Measurements from ENCODE around the gene SYT10.
A peak's percentile ranks its signal among the peaks of the same experiment; 100 is the strongest.
"Not testable (repeated sequence)": the region's sequence is repeated elsewhere in the genome, so short reads cannot be mapped to it uniquely, and the experiment has no call there.

Gene SYT10, protein sequence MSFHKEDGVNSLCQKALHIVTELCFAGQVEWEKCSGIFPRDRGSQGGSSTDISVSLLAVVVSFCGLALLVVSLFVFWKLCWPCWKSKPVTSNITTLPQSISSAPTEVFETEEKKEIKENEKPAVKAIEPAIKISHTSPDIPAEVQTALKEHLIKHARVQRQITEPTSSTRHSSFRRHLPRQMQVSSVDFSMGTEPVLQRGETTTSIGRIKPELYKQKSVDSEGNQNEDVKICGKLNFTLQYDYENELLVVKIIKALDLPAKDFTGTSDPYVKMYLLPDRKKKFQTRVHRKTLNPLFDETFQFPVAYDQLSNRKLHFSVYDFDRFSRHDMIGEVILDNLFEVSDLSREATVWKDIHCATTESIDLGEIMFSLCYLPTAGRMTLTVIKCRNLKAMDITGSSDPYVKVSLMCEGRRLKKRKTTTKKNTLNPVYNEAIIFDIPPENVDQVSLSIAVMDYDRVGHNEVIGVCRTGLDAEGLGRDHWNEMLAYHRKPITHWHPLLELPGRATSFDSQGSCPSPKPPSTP

DNA sequence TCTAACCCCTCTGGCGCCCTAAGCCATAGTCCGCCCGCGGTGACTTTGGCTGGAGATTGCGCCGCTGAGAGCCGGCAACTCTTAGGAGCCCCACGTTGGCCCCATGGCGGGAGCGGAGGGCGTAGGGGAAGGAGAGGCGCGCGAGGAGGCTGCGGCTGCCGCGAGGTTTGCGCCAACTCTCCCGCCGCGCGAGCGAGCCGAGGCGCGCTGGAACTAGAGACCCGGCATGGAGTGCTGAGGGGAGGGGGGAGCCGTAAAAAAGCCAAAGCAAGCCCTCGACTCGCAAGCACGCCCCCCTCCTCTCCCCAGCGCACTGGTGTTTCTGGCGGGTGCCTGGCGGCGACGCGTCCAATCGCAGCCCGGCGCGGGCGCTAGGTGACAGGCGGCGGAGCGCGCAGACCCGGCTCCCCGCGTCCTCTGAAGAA, at the start of gene SYT10:
TSS of gene SYT10 (minus strand) at position 233 of the 425 bp plus-strand sequence. CDS start 297 bp downstream, outside the sequence.
- peak; percentile 77 for DNase-seq (ENCODE audit: low spot score)

DNA sequence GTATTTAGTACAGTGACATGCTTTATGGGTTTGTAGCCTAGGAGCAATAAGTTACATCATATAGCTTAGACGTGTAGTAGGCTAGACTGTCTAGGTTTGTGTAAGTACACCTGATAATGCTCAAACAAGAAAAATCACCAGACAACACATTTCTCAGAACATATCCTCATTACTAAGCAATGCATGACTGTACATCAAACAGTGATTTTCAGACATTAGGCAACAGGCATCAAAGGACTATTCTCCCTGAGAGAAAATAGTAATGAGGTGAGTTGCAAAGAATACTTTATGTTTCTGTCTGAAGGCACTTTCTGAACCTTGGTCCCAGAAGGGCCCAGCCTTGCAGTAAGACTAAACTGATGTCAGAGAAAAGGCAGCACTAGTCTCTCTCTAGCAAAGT, 48.4 kb upstream of the SYT10 start:
- no peak for DNase-seq (ENCODE audit: low spot score)

DNA sequence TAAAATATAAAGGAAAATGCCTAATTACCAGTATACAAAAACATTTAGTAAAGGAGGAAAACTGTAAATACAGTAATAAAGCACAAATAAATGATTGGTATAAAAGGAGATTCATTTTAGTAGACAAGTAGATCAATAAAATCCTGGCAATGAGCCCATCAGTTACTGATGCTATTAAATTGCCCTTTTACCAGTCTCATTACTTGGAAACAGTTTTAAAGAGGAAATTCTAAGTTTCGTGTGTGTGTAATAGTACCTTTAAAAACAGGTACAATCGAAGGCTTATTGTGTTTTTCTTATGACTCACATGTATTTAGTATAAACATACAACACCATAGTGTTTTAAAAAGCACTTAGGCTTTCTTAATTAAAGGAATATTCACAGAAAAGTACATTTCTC, 46.4 kb upstream of the SYT10 start:
- DNase-seq (ENCODE audit: low spot score), result no peak

DNA sequence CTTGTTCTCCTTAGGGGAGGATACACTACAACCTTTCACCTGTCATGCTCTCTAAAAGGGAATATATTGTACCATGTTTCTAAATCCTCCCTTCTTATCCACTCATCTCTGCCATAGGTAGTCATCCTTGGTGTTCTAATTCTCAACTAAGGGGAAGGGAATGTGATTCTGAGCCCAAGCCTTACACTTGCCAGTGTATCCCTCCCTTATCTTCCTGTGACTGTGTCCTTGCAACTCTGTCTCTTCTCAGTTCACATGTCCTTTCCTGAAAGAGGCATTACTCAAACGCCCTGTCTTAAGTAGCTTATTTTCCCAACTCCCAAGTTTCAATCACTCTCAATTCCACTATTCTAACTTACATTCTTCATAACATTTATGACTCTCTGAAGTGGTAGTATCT, 44.5 kb upstream of the SYT10 start:
- no peak for DNase-seq (ENCODE audit: low spot score)

DNA sequence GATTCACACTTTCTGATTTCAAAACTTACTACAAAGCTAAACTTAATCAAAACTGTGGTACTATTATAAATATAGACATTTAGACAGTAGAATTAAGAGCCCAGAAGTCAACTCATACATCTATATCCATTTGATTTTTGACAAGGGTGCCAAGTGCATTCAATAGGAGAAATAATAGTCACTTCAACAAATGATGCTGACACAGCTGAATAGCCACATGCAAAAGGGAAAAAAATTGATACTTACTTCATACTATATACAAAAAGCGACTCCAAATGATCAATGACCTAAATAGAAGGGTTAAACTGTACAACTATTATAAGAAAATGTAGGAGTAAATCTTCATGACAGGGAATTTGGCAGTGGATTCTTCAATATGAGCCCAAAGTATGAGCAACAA, 40.7 kb upstream of the SYT10 start:
- DNase-seq (ENCODE audit: low spot score), result no peak

DNA sequence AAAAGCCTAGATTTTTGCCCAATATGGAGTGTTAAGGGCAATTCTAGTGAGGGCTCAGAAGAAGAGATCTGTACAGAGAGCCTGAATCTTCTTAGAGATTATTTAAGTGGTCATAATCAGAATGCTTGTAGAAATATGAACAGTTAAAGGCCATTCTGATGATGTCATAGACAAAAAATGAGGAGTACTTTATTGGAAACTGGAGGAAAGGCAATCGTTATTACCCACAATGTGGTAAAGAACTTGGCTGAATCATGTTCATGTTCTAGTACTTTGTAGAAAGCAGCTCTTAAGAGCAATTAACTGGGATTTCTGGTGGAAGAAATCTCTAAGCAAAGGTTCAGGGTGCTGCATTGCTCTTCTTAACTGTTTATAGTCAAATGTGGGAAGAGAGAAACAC, 36.4 kb upstream of the SYT10 start:
- DNase-seq (ENCODE audit: low spot score), result no peak

DNA sequence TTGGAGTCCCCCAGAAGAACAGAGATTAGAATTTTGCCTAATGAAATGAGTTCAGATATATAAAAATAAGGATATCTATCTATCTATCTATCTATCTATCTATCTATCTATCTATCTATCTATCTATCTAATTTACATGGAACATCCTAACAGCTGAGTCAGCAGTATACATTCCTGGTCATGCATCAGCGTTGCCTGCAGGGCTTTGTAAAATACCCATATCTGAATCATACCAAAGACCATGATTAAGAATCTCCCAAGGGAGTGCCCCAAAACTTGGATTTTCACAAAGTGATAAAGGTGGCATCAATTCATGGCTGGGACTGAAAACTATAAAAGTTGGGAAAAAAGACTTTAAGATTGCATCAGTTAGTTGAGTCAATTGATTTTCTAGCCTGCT, 32.7 kb upstream of the SYT10 start:
- no peak for DNase-seq (ENCODE audit: low spot score)

DNA sequence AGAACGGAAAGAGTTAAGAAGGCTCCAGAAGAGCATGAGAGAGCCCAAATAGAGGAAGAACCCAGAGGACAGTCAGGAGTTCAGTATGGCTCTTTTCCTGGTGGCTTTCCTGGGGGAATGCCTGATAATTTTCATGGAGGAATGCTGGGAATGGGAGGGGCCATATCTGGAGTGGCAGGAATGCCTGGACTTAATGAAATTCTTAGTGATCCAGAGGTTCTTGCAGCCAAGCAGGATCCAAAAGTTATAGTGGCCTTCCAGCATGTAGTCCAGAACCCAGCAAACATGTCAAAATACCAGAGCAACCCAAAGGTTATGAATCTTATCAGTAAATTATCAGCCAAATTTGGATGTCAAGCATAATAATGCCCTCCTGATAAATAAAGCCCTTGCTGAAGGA, 15.5 kb upstream of the SYT10 start:
- no peak for DNase-seq (ENCODE audit: low spot score)

DNA sequence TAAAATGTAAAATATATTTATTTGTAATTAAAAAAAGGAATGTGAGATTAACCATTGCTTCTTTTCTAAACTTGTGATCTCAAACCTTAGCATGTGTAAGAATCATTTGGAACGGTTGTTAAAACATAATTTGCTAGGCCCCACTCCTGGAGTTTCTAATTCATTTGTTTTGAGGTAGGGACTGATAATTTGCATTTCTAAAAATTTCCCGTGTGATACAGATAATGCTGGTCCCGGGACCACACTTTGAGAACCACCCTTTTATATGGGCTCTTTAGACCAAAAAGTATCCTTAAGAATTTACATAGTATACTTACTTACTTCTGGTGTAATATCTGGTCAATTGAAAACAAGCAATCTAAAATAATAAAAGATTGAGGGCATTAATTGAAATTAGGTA, 10.9 kb upstream of the SYT10 start:
- no peak for DNase-seq (ENCODE audit: low spot score)

DNA sequence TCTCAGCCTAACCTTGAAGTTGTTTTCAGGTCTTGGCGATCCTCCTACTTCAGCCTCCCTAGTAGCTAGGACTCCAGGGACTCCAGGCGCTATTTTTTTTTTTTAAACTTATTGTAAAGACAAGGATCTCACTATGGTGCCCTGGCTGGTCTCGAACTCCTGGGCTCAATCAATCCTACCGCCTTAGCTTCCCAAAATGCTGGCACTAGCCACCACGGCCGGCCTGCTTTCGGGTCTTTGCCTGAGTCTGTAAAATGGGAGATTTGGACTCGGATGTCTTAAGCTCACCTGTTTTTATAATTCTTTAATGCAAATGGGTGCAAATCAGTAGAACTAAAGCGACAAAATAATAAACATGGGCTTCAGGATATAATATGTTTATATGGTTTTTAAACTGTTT, 858 bp upstream of the SYT10 start:
- no peak for DNase-seq (ENCODE audit: low spot score)

DNA sequence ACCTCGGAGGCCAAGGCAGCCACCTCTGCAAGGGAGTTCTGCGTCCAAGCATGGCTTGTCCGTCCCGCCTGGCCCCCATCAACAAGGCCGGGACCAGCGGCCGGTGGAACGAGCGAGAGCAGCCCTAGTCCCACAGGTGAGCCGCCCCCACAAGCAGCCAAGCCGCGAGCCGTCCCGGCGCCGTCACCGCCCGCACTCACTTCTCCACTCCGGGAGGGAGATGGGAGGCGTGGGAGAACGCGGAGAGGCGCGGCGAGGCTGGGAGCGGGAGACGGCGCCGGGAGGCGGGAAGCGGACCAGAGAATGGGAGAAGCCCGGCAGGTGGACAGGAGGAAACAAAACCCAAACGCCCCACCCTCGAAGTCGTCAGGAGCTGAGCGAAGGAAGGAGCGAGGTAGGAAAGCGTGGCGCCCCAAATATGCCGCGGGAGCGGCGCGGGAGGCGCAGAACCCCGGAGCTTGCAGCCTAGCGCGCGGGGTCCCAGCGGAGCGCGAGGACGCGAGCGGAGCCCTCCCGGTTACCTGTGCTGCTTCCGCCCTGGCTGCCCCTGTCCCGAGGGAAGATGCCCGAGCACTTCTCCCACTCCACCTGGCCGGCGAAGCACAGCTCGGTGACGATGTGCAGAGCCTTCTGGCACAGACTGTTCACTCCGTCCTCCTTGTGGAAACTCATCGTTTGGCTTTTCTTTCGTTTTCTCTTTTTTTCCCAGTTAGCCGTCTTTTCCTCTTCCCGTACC, 600 bp downstream of the SYT10 start:
- DNase-seq (ENCODE audit: low spot score), result peak; percentile 68

DNA sequence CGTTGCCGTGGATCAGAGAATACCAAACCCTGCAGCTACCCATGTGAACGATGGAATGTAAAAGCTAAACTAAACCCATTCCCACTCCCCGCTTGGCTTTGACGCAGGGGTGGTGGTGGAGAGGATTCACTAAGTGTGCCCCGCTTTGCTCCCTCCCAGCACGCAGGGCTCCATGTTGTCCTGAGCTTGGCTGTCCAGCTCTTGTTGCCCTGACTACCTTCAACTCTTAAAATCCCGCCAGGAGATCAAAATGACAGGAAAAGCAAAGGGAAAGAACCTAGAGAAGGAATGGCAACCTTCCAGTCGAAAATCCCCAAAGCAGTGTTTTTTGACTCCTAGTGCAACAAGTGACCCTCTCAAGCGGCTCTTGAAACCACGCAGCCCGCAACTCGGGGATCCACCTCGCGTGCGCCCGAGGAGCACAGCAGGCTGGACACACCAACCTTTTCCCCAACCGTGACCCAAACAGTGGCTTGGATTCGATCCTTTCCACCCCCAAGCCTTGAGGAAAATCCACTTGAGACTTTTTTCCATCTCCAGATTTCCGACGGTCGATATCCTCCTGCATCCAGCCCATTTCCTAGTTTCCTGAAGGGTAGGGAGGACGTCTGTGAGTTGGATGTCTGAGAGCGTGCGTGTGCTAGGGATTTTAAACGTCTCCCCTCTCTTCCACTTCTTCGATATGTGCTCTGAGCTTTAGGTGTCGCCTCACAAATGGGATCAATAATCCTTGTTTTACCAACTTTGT, 1.4 kb downstream of the SYT10 start:
- peak; percentile 29 for DNase-seq (ENCODE audit: low spot score)

DNA sequence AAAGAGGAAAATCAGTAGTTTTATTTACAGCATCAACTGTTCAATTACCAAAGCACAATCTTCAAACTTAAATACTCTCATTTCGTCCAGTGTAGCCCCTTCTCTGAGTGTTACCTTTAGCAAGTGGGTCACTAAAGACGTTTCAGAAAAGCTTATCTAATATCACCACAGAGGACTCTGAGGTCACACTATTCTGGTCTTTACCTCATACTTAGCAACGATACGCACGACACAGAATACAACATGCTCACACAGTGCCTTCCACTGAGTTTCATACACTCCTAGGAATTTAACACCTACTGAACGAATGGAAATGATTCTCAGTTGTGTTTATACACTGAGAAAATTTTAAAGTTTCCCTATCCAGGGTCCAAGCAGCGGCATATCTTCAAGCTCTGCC, 2.0 kb downstream of the SYT10 start:
- no peak for DNase-seq (ENCODE audit: low spot score)

DNA sequence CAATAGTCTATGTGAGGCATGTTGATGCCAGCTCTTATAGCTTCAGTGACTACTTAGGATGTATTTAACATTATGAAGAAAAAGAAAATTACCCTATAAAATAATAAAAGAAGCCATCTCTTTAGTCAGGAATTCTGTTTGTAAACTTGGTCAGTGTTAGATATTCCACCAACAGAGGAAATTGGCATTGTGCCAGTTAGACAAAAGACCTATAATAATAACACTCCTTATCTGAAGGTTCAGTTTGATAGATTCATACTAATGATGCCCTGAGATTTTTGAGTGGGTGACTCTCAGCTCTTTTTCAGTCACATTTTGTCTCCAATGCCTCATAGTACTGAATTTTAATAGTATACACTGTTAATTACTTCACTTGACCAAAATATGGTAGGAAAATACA, 6.6 kb downstream of the SYT10 start:
- DNase-seq (ENCODE audit: low spot score), result no peak

DNA sequence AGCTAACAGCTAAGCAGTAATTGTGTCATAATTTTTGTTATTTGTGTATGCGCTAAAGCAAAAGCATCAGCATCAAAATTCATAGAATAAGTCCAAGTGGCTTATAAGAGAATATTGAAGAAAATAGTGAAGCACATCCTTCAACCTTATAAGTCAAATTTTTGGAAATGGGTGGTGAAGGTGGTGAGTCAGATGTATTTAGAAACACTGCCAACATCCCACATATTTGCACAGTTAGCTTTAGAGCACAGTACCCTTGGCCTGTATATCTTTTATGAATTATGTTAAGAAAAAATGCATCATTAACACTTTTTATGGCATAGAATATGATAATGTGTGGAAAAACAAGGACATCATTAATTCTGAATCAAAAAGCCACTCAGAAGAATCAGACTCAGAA, 8.0 kb downstream of the SYT10 start:
- no peak for DNase-seq (ENCODE audit: low spot score)

DNA sequence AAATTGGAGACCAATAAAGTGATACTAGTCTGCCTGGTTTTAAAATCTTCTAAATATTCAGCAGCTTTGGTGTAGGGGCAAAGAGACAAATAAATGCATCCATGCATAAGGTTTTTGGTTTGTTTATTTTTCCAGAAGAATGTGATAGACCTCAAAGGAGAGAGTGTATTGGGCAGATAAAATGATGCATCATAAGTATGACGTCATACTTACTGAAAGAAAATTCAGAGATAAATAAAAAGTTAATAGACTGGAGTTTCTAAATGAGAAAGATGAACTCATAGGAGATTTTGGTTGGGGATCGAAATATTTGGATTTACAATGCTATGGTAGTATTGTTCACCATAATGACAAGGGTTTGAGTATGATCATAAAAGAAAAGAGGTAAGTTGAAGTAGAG, 10.2 kb downstream of the SYT10 start:
- DNase-seq (ENCODE audit: low spot score), result no peak

DNA sequence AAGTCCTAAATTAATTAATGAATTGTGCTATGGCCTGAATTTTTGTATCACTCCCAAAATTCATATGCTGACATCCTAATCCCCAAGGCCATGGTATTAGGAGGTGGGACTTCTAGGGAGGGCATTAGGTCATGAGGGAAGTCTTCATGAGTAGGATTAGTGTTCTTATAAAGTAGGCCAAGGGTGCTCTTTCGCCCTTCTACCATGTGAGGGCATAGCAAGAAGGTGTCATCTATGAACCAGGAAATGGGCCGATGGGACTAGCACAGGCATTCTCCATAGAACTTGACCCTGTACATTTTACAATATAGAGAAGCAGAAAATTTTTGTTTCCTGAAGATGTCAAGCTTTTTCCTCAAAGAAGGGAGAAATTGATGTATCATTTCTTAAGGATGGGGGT, 12.5 kb downstream of the SYT10 start:
- DNase-seq (ENCODE audit: low spot score), result peak; percentile 25

DNA sequence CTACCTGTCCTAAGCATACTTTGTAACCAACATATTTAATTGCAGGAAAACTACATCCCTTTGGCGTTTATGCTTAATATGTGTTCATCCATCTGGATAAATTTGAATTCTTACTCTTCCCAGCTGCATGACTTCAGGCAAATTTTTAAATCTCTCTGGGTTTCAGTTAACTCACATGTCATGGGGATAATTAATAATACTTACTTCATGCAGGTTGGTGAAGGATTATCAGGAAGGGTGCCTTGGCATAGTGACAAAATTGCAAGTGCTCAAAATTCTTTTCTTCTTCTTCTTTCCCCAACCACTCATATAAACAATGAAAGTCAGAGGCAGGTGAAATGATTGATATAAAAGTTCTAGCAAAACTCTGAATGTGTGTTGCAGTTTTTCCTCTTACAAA, 15.9 kb downstream of the SYT10 start:
- DNase-seq (ENCODE audit: low spot score), result no peak

DNA sequence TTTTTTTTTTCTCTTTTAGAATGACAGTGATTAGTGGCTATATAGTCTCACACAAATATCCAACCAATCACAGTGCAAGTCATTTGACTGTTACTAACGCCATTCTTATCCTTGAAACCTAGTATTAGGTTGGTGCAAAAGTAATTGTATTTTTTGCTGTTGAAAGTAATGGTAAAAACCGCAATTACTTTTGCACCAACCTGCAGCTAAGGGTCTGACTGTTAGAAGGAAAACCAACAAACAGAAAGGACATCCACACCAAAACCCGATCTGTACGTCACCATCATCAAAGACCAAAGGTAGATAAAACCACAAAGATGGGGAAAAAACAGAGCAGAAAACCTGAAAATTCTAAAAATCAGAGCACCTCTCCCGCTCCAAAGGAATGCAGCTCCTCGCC, 27.2 kb downstream of the SYT10 start:
- DNase-seq (ENCODE audit: low spot score), result not testable (repeated sequence)

DNA sequence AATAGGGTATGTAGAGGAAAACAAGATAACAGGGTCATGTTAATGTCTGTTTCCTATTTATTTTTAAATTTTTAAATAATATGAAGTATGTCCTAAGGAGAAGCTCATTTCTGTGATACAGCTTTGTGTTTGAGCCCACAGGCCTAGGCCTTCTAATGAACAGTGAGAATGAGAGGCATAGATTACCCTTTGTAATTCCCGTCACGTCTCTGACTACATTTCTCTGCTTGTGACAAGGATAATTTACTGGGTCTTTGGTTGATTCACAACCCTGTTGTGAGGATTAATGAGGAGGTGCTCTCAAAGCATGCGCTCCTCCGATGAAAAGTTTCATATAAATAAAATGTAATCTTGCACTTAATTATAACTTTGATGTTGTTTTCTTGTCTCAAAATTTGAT, 56.1 kb downstream of the SYT10 start:
- DNase-seq (ENCODE audit: low spot score), result no peak

DNA sequence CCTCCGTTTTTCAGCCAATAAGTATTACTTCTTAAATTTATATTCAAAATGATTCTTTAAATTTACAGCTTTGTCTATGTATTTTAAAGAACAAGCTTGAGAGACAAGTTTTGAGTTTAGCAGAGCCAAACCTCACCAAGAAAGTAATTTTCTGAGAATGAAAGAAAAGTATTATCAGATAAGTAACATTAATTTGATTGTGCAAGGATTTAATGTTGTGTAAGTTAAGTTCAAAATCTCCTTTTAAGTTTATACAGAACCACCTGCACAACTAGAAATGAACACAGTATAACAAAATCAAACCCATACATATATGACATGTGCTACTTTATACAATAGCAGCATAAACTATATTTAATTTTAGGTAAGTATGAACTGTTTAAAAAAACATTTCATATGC, 63.5 kb downstream of the SYT10 start:
- no peak for DNase-seq (ENCODE audit: low spot score)

DNA sequence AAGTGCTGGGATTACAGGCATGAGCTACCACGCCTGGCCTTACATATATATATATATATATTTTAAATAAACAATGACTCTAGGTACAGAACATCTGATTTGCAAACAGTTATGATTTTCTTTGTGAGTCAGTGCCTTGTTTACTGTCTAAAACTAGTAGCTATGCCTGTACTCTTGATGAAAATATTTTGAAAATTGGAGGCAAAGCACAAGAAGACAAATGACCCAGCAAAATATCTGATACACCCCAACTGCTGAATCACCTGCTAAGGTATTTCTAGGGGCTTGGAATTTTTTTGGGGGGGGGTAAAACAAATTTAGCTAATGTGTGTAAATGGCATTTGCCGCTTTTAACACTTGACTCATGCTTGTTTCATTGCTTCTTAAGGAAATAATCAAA, 69.3 kb downstream of the SYT10 start:
- no peak for DNase-seq (ENCODE audit: low spot score)

DNA sequence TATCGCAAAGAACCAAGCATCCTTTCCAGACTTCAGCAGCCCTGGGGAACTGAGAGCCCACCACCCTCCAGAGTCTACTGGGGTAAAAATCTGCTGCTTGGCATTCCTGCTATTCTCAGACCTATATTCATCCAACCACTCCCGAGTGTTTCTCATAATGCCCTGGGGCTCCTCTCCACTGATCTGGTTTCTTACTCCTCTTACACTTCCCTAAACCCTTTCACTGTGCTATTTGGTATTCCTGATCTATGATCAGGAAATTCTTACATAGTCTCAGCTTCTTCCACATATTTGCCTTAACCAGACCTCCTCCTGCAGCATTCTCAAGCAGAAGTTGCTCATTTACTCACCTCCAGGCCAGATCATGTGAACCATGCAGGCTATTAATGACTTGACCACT, 82.4 kb downstream of the SYT10 start:
- DNase-seq (ENCODE audit: low spot score), result no peak

Data from D341Med (cell line).